PC-3 (cell line): Measurements from ENCODE around the gene ERAP2. TPM values are rescaled to one million over a fixed set of nuclear protein-coding genes. Genes with fewer than 3 reads are reported as not detected.
"Not testable (repeated sequence)": the region's sequence is repeated elsewhere in the genome, so short reads cannot be mapped to it uniquely, and the experiment has no call there.

Source experiments
- ATAC-seq: fragments of 200-7000 bp; cut with Tn5 transposase; 2 replicates; pipeline ENCODE4 v1.9.1; 2020; ENCODE audit warnings: mild to moderate bottlenecking, moderate library complexity
- BruUV-seq: library from RNA; stranded (reverse); fragments of 400-500 nt; replicated peaks from 2 replicates; lab custom pipeline; 2021; lab: Mats Ljungman, UMichigan
- CTCF ChIA-PET: fragments of 300-600 bp; sonication (Branson Sonifier 250); formaldehyde crosslinking; loops from one replicate; lab custom pipeline; 2022; ENCODE audit warnings: antibody characterized with exemption; lab: Charles Lee
- POLR2A ChIA-PET: fragments of 300-600 bp; sonication (Branson Sonifier 250); formaldehyde crosslinking; loops from one replicate; lab custom pipeline; 2022; ENCODE audit warnings: antibody characterized with exemption; ENCODE audit not compliant: unreplicated experiment; lab: Charles Lee
- DNase-seq: peaks from one replicate; pipeline ENCODE4 v3.0.0-alpha.2; 2015
- H2AFZ ChIP-seq: fragments of 300-600 bp; sonication (generic); 2 replicates; pipeline ENCODE4 v1.6.0; 2016; ENCODE audit warnings: antibody characterized with exemption, low read length
- H3F3A ChIP-seq: fragments of 300-600 bp; sonication (generic); one replicate; pipeline ENCODE4 v1.6.0; 2017; ENCODE audit warnings: antibody characterized with exemption, low read length, control low read depth, mild to moderate bottlenecking; ENCODE audit not compliant: unreplicated experiment
- H3K27ac ChIP-seq: fragments of 300-600 bp; sonication (generic); 2 replicates; pipeline ENCODE4 v1.5.1; 2016; ENCODE audit warnings: mild to moderate bottlenecking, low read length
- H3K27me3 ChIP-seq: fragments of 300-600 bp; sonication (generic); 2 replicates; pipeline ENCODE4 v1.6.1; 2016; ENCODE audit warnings: low read length, mixed read lengths
- H3K36me3 ChIP-seq: fragments of 300-600 bp; sonication (generic); 2 replicates; pipeline ENCODE4 v1.6.1; 2016; ENCODE audit warnings: low read depth, mixed run types, low read length, mixed read lengths
- H3K4me1 ChIP-seq: fragments of 300-600 bp; sonication (generic); 2 replicates; pipeline ENCODE4 v1.5.1; 2016; ENCODE audit warnings: low read length; ENCODE audit not compliant: insufficient read depth
- H3K4me2 ChIP-seq: fragments of 300-600 bp; sonication (generic); 2 replicates; pipeline ENCODE4 v1.6.0; 2016; ENCODE audit warnings: low read length
- H3K4me3 ChIP-seq: fragments of 300-600 bp; sonication (generic); 2 replicates; pipeline ENCODE4 v1.5.1; 2016; ENCODE audit warnings: mild to moderate bottlenecking, low read length, mixed read lengths
- H3K79me2 ChIP-seq: fragments of 300-600 bp; sonication (generic); 2 replicates; pipeline ENCODE4 v1.6.1; 2017; ENCODE audit warnings: low read length, mixed read lengths
- H3K9ac ChIP-seq: fragments of 300-600 bp; sonication (generic); 2 replicates; pipeline ENCODE4 v1.6.0; 2016; ENCODE audit warnings: mild to moderate bottlenecking, low read length
- H3K9me2 ChIP-seq: fragments of 300-600 bp; sonication (generic); replicated peaks from 2 replicates; pipeline ENCODE4 v1.6.1; 2016; ENCODE audit warnings: mixed run types, low read length, mixed read lengths
- H3K9me3 ChIP-seq: fragments of 300-600 bp; sonication (generic); 2 replicates; pipeline ENCODE4 v1.6.1; 2016; ENCODE audit warnings: low read length, mixed read lengths
- H4K20me1 ChIP-seq: fragments of 300-600 bp; sonication (generic); 2 replicates; pipeline ENCODE4 v1.6.1; 2016; ENCODE audit warnings: low read length, mixed read lengths
- EZH2 ChIP-seq: fragments of 300-600 bp; sonication (generic); IDR thresholded peaks from one replicate; pipeline ENCODE4 v1.6.1; 2017; ENCODE audit warnings: antibody characterized with exemption, mild to moderate bottlenecking, low read length; ENCODE audit not compliant: unreplicated experiment
- EZH2phosphoT487 ChIP-seq: fragments of 300-600 bp; sonication (generic); IDR thresholded peaks from 2 replicates; pipeline ENCODE4 v1.6.1; 2018; ENCODE audit warnings: mild to moderate bottlenecking, antibody characterized with exemption, low read length, borderline replicate concordance
- intact Hi-C: fragments of 100-400 bp; cut with micrococcal nuclease; formaldehyde crosslinking; loops from 2 replicates; pipeline ENCODE4 v1.9.0; 2023
- total RNA-seq: library from RNA; depleted of rRNA; stranded (reverse); fragments of >200 nt; gene quantifications from 2 replicates; pipeline ENCODE4 v1.2.3, GENCODE V29; 2014
- TF ChIP-seq, protein P1 (sequence below): fragments of 300-600 bp; sonication (generic); conservative IDR thresholded peaks from 2 replicates; pipeline ENCODE4 v1.5.1; 2017; ENCODE audit warnings: antibody characterized with exemption, low read depth, mild to moderate bottlenecking, low read length

ERAP2 gene
- total RNA-seq, 1 experiment from 2014 or later: 9.6 TPM

DNA sequence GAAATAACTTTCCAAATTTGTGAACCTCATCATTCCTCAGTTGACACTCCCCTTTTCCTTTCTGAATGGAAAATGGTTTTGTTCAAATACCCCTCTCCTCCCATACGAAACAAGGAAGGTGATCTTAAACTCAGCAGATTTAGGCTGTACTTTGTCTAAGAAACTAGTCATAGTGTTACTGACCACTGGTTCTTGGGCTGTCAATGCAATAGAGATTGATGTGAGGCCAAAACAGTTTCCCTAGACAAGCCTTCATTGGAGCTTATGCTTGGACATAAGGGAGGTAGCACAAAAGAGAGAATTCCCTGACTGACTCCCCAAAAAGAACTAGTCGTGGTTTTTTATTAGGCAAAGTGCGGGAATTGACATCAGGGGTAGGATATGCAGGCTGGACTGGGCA lies 54.3 kb downstream of the ERAP2 start:
- Histone ChIP-seq H3F3A (no peaks in the 10 kb centered on the region), H2AFZ (no peak overlapping the region), H3K4me2 (no peak overlapping the region), H3K9me3 (no peaks in the 10 kb centered on the region), H3K4me3 (no peak overlapping the region), H3K9me2 (no peaks in the 10 kb centered on the region), H3K27ac (no peak overlapping the region), H3K79me2 (no peaks in the 10 kb centered on the region), H3K27me3 (no peaks in the 10 kb centered on the region), H3K36me3 (no peaks in the 10 kb centered on the region), H3K4me1 (peaks cover 13% of the 10 kb centered on the region), H3K9ac (no peak overlapping the region), H4K20me1 (no peaks in the 10 kb centered on the region)
- intact Hi-C loops: no loop called here
- no peak for DNase-seq
- no TSS peak for BruUV-seq
- POLR2A ChIA-PET: no interaction called here
- no peak for TF ChIP-seq EZH2phosphoT487
- no peak for ATAC-seq
- CTCF ChIA-PET: no interaction called here

GRCh38 chr5:96931037-96931436 lies 54.7 kb downstream of the ERAP2 start:
- H2AFZ ChIP-seq, ATAC-seq, H3K27ac ChIP-seq, H3F3A ChIP-seq, H3K9me3 ChIP-seq, H3K36me3 ChIP-seq, intact Hi-C loops, H3K4me2 ChIP-seq, H4K20me1 ChIP-seq, H3K9me2 ChIP-seq, H3K79me2 ChIP-seq, H3K9ac ChIP-seq, DNase-seq, BruUV-seq, CTCF ChIA-PET, POLR2A ChIA-PET, H3K4me3 ChIP-seq, H3K27me3 ChIP-seq: not testable (repeated sequence)
- H3K4me1 ChIP-seq: peaks cover 13% of the 10 kb centered on the region

DNA sequence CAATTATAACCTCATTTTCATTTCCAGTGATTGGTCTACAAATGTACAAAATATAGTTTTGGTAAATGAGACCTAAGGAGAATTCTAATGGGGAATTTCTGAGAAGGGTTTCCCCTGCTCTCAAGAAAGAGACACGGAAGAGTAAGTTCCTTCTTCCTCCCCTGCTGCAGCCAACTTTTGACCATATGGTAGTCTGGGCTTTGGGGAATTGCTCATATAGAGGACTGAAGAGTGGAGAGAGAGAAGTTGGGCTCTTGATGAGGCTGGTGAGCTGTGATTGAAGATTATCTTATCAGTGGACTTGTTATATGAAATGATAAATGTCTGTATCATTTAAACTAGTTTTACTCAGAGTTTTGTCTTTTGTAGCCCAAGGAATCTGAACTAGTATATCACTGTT lies 55.3 kb downstream of the ERAP2 start:
- no peaks in the 10 kb centered on the region for H4K20me1 ChIP-seq
- H3K9me3 ChIP-seq: no peaks in the 10 kb centered on the region
- no peaks in the 10 kb centered on the region for H3K9me2 ChIP-seq
- peaks cover 13% of the 10 kb centered on the region for H3K4me1 ChIP-seq
- H3K4me2 ChIP-seq: no peak overlapping the region
- ATAC-seq (no peak), DNase-seq (no peak)
- TF ChIP-seq, protein P1, sequence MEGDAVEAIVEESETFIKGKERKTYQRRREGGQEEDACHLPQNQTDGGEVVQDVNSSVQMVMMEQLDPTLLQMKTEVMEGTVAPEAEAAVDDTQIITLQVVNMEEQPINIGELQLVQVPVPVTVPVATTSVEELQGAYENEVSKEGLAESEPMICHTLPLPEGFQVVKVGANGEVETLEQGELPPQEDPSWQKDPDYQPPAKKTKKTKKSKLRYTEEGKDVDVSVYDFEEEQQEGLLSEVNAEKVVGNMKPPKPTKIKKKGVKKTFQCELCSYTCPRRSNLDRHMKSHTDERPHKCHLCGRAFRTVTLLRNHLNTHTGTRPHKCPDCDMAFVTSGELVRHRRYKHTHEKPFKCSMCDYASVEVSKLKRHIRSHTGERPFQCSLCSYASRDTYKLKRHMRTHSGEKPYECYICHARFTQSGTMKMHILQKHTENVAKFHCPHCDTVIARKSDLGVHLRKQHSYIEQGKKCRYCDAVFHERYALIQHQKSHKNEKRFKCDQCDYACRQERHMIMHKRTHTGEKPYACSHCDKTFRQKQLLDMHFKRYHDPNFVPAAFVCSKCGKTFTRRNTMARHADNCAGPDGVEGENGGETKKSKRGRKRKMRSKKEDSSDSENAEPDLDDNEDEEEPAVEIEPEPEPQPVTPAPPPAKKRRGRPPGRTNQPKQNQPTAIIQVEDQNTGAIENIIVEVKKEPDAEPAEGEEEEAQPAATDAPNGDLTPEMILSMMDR: no peak
- TF ChIP-seq EZH2 (no peak), EZH2phosphoT487 (no peak)
- no peak overlapping the region for H3K4me3 ChIP-seq
- H3K36me3 ChIP-seq: no peaks in the 10 kb centered on the region
- H3K27ac ChIP-seq: no peak overlapping the region
- H3K79me2 ChIP-seq: peaks cover 2% of the 10 kb centered on the region
- CTCF ChIA-PET: no interaction called here
- no TSS peak for BruUV-seq
- POLR2A ChIA-PET: no interaction called here
- no peak overlapping the region for H2AFZ ChIP-seq
- intact Hi-C loops: no loop called here
- H3F3A ChIP-seq: no peaks in the 10 kb centered on the region
- H3K9ac ChIP-seq: no peak overlapping the region
- H3K27me3 ChIP-seq: no peaks in the 10 kb centered on the region

- peaks cover 13% of the 10 kb centered on the region for H3K4me1 ChIP-seq
- H3K4me2 ChIP-seq: no peak overlapping the region
- BruUV-seq: no TSS peak
- intact Hi-C loops: no loop called here
- no peaks in the 10 kb centered on the region for H3K9me3 ChIP-seq
- H3K4me3 ChIP-seq: no peak overlapping the region
- no peak for DNase-seq
- H2AFZ ChIP-seq: no peak overlapping the region
- H3F3A ChIP-seq: no peaks in the 10 kb centered on the region
- ATAC-seq: no peak
- no peaks in the 10 kb centered on the region for H4K20me1 ChIP-seq
- no peaks in the 10 kb centered on the region for H3K9me2 ChIP-seq
- no peaks in the 10 kb centered on the region for H3K36me3 ChIP-seq
- peaks cover 6% of the 10 kb centered on the region for H3K79me2 ChIP-seq
- TF ChIP-seq EZH2phosphoT487 (no peak), EZH2 (no peak)
- TF ChIP-seq, protein P1: no peak
- CTCF ChIA-PET: no interaction called here
- no peak overlapping the region for H3K9ac ChIP-seq
- H3K27me3 ChIP-seq: no peaks in the 10 kb centered on the region
- POLR2A ChIA-PET: no interaction called here
- no peak overlapping the region for H3K27ac ChIP-seq
Measured at GRCh38 chr5:96932026-96932425, 55.7 kb downstream of the ERAP2 start.
